Neural progenitor cell (in vitro differentiated cells): ENCODE results near the gene DPM3.

ENCODE experiments used
- EZH2phosphoT487 ChIP-seq: fragments of 200-600 bp; sonication (generic); IDR thresholded peaks from 2 replicates; pipeline ENCODE4 v1.6.1; 2017; ENCODE audit warnings: antibody characterized with exemption
- TF ChIP-seq, protein P1 (sequence below): fragments of 200-600 bp; sonication (generic); IDR thresholded peaks from 2 replicates; pipeline ENCODE4 v1.5.1; 2017; ENCODE audit warnings: antibody characterized with exemption, mild to moderate bottlenecking

GRCh38 chr1:155166471-155167165, 26.3 kb upstream of the DPM3 start:
- TF ChIP-seq, protein P1, sequence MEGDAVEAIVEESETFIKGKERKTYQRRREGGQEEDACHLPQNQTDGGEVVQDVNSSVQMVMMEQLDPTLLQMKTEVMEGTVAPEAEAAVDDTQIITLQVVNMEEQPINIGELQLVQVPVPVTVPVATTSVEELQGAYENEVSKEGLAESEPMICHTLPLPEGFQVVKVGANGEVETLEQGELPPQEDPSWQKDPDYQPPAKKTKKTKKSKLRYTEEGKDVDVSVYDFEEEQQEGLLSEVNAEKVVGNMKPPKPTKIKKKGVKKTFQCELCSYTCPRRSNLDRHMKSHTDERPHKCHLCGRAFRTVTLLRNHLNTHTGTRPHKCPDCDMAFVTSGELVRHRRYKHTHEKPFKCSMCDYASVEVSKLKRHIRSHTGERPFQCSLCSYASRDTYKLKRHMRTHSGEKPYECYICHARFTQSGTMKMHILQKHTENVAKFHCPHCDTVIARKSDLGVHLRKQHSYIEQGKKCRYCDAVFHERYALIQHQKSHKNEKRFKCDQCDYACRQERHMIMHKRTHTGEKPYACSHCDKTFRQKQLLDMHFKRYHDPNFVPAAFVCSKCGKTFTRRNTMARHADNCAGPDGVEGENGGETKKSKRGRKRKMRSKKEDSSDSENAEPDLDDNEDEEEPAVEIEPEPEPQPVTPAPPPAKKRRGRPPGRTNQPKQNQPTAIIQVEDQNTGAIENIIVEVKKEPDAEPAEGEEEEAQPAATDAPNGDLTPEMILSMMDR, result no peak
- no peak for TF ChIP-seq EZH2phosphoT487
